HUDEP-2 (cell line): ENCODE data around the gene PCDHGB1.
A peak's percentile ranks its signal among the peaks of the same experiment; 100 is the strongest.
"Not testable (repeated sequence)": the region's sequence is repeated elsewhere in the genome, so short reads cannot be mapped to it uniquely, and the experiment has no call there.

Experiments used
- DNase-seq, 76 experiments: peaks; one replicate each; lab custom pipeline; 2025; ENCODE audit not compliant: unreplicated experiment in 76 of 76; lab: John Stamatoyannopoulos, UW

PCDHGB1 gene

GRCh38 chr5:141349917-141350619 lies at the start of gene PCDHGB1:
TSS of gene PCDHGB1 (plus strand) at chr5:141350099. CDS start at chr5:141350261, 162 bp downstream.
- DNase-seq = peak in 1 of 76 experiments; percentile 1

DNA sequence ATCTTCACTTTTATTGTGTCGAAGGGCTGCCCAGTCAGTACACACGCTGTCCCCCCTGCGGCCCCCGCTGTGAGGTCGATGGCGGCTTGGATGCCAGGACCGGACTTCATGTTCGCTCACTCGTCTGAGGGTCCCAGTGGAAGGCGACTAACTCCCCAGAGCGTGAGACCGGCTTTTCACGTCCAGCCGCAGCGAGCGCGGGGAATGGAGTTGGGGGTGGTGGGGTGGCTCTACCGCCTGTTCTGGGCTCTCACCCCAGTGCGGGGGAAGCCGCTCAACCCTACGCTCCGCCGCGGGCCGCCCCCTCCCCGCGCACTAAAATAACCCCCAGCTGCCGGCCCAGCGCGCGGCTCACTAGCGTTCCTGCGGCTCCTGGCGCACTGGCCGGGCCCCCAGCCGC lies 46.1 kb upstream of the PCDHGB1 start, which contains the start of gene SLC25A2:
Gene SLC25A2, minus strand, starts transcription at position 294 of the 400 bp plus-strand sequence. Its CDS starts 184 bp downstream, at position 110.
- no peak for DNase-seq

- DNase-seq = no peak
Measured at GRCh38 chr5:141306630-141307029, 43.3 kb upstream of the PCDHGB1 start.

DNA sequence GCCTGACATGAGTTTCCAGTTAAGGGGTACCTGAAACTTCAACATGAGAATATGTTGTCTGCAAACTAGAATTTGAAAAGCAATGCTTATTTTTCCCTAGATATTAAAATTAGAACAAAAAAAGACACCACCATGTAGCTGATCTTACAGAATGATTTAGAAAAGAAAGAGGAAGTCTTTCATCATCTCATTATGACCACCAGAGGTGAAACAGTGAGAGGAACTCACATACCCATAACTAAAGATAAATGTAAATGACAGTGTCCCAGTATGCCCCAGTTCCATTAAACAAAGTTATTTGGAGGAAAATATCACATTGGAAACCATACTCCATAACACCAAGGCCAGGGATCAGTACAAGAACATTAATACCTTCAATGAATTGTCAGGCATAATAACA lies 36.2 kb upstream of the PCDHGB1 start:
- no peak for DNase-seq

- not testable (repeated sequence) for DNase-seq
Measured at GRCh38 chr5:141316963-141317362, 32.9 kb upstream of the PCDHGB1 start.

DNA sequence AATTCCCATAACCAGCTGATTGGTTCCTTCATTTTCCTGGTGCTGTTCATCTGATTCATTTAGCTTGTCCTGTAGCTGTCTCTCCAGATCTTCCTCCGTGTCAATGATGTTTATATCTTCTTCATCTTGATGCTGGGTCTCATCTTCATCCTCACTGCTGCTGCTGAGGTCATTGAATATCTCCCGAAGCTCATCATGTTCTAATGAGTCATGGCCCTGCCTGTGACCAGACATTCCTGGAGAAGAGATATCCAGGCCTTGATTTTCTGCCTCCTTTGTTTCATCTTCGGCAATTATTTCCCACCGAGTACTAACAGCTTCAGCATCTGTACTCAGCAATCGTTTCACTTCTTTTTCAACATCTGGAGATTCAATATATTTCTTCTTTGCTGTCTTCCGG lies 30.7 kb upstream of the PCDHGB1 start:
- DNase-seq = no peak

DNA sequence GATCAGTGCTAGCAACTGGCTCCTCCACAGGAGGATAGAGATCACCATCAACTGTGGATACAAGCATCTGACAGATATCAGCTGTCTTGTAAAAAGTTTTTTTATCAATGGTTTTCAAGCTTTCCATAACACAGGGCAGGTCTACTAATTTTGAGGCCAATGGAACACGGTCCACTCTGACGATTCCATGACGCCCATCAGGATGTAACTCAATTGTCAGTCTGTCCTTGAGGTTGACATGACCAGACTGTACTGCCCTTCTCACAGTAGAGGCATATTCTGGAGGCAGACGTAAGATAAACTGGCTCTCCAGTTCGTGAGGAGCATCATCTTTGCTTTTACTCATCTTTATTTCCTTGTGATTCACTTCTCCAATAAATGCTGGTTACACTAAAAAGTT lies 30.2 kb upstream of the PCDHGB1 start:
- DNase-seq = no peak

GRCh38 chr5:141320225-141321169 lies 29.4 kb upstream of the PCDHGB1 start, which contains the start of gene TAF7:
TSS of gene TAF7 (minus strand) at chr5:141320784. CDS start at chr5:141320044, 740 bp downstream.
- peak in 75 of 76 experiments; percentile 37 to 93 (median 78) for DNase-seq

DNA sequence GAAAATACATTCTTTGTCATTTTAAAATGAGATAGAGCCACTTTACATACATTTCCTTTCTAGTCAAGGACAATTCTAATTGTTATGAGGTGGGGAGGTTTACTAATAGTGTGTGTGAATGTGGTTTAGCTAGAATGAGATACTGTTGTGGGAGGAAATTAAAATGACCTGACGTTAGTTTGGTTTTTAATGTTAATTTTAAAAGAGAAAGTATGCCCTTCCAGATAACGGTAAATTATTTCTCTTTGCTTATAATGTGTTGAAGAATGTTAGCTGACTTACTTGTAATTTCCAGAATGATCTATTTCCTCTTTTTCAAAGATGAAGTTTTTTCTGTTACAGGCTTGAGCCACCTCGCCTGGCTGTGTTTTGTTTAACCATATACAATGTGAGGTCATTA lies 27.6 kb upstream of the PCDHGB1 start:
- DNase-seq = no peak

GRCh38 chr5:141326088-141326854 lies 23.6 kb upstream of the PCDHGB1 start:
- peak in 25 of 76 experiments; percentile 2 to 36 (median 11) for DNase-seq

- no peak for DNase-seq
Measured at GRCh38 chr5:141328231-141328630, 21.7 kb upstream of the PCDHGB1 start.

GRCh38 chr5:141330299-141331080 lies 19.4 kb upstream of the PCDHGB1 start, which contains the start of gene PCDHGA1:
TSS of gene PCDHGA1 (plus strand) at chr5:141330514.
- peak in 4 of 76 experiments; percentile 1 to 25 (median 12) for DNase-seq

GRCh38 chr5:141332571-141332970 lies 17.3 kb upstream of the PCDHGB1 start:
- not testable (repeated sequence) for DNase-seq

- DNase-seq = no peak
Measured at GRCh38 chr5:141338538-141339306, 11.2 kb upstream of the PCDHGB1 start, which contains the start of gene PCDHGA2. TSS of gene PCDHGA2 (plus strand) at chr5:141338760.

- not testable (repeated sequence) for DNase-seq
Measured at GRCh38 chr5:141340781-141341354, 9.0 kb upstream of the PCDHGB1 start.

- DNase-seq = no peak
Measured at GRCh38 chr5:141342773-141343172, 7.1 kb upstream of the PCDHGB1 start.

- peak in 1 of 76 experiments; percentile 2 for DNase-seq
Measured at GRCh38 chr5:141343242-141343952, 6.5 kb upstream of the PCDHGB1 start, which contains the start of gene PCDHGA3. TSS of gene PCDHGA3 (plus strand) at chr5:141343829. CDS start at chr5:141344034, 205 bp downstream.
